GM12891 (cell line): ENCODE results near the gene AGBL1.

Experiments
- DNase-seq: peaks from one replicate; pipeline ENCODE4 v3.0.0; 2011; ENCODE audit warnings: low spot score; ENCODE audit not compliant: insufficient read length
- FAIRE-seq: peaks from 2 replicates; lab custom pipeline; 2011; peaks lifted over from hg19 to GRCh38; lab: Jason Lieb, UNC
- PAX5 ChIP-seq: IDR thresholded peaks from 2 replicates; pipeline ENCODE4 v1.6.1; 2011; ENCODE audit warnings: low read length, moderate library complexity, mild to moderate bottlenecking; ENCODE audit not compliant: insufficient read depth, severe bottlenecking
- POLR2A ChIP-seq: IDR thresholded peaks from 2 replicates; pipeline ENCODE4 v1.6.1; 2011; ENCODE audit warnings: low read depth, low read length, control low read depth
- POLR2AphosphoS5 ChIP-seq: IDR thresholded peaks from 2 replicates; pipeline ENCODE4 v1.6.1; 2011; ENCODE audit warnings: low read depth, low read length, control low read depth
- POU2F2 ChIP-seq: IDR thresholded peaks from 2 replicates; pipeline ENCODE4 v1.6.1; 2011; ENCODE audit warnings: low read depth, mild to moderate bottlenecking, control low read depth, low read length, moderate library complexity
- SPI1 ChIP-seq: IDR thresholded peaks from 2 replicates; pipeline ENCODE4 v1.6.1; 2011; ENCODE audit warnings: low read depth, low read length, control low read depth
- TAF1 ChIP-seq: IDR thresholded peaks from 2 replicates; pipeline ENCODE4 v1.6.1; 2011; ENCODE audit warnings: low read depth, low read length, control low read depth

The AGBL1 gene

DNA sequence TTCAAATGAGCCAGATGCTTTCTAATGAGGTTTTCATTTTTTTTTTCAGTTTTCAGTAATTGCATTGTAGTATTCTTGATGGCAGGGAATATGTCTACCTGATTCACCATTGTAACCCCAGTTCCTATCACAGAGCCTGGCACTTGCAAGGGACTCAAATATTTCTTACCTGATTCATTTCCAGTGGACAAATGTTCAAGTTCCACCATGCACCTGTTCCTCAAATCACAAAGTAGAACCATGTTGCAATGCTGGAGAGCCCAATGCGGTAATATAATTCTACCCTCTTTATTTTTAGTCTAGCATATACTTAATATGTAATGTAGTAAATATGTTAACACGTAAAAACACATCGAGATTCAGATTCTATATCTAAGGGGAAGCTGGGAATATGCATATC lies 722.6 kb downstream of the AGBL1 start:
- DNase-seq (no peak), FAIRE-seq (no peak)
- TF ChIP-seq POLR2A: no peak
- no peak for TF ChIP-seq SPI1
- TF ChIP-seq TAF1: no peak
- no peak for TF ChIP-seq PAX5
- no peak for TF ChIP-seq POLR2AphosphoS5
- TF ChIP-seq POU2F2: no peak

DNA sequence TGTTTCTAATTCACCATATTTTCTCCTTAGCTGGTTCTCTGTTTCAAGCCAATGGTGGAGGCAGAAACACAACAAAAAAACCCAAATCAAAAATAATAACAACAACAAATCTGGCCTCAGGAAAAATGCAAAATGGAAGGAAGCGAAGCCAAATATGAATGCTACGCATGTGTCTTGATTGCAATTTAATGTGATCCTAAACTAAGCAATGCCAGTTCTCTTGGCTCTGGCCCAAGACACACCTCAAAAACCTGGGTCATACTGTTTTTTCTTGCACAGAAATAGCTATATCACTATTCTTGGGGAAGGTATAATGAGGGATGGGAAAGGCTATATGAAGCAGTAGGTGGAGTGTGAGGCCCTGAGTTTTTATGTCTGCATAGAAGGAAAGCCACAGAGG lies 724.7 kb downstream of the AGBL1 start:
- DNase-seq (no peak), FAIRE-seq (no peak)
- TF ChIP-seq POU2F2 (no peak), TAF1 (no peak), SPI1 (no peak), PAX5 (no peak)

DNA sequence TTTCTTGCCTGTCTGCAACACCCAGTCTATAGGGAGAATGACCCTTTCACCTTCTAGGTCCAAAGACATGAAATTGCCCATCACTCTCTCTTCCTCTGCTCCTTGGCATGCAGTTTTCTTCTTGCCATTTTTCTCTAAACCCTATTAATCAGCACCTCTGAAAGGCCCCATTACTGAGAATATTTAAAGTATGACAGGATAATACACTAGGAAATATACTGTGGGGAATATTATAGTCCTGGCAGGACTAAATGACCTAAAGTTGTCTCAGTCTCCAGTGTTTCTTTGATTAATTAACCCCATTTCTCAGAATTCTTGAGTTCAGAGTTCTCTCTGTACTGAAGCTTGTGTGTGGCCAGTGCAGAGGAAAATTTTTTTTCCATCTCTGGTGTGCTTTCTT lies 730.7 kb downstream of the AGBL1 start:
- no peak for TF ChIP-seq TAF1
- TF ChIP-seq POU2F2: no peak
- no peak for TF ChIP-seq SPI1
- TF ChIP-seq PAX5: no peak
- TF ChIP-seq POLR2AphosphoS5: no peak
- TF ChIP-seq POLR2A: no peak
- DNase-seq (no peak), FAIRE-seq (no peak)

DNA sequence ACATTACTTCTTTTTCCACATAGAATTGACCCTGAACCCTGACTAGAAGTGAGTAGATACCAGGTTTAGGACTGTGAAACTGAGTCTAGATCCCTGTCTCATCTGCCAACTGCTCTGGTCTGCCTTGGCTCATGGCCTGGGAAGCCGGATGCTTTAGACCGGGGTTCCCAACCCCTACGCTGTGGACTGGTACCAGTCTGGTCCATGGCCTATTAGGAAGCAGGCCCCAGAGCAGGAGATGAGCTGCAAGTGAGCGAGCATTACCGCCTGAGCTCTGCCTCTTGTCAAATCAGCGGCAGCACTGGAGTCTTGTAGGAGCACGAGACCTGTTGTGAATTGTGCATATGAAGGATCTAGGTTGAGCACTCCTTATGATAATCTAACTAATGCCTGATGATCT lies 734.2 kb downstream of the AGBL1 start:
- FAIRE-seq (no peak), DNase-seq (no peak)
- TF ChIP-seq PAX5: no peak
- TF ChIP-seq POLR2AphosphoS5: no peak
- no peak for TF ChIP-seq SPI1
- TF ChIP-seq POU2F2: no peak
- TF ChIP-seq TAF1: no peak
- no peak for TF ChIP-seq POLR2A

DNA sequence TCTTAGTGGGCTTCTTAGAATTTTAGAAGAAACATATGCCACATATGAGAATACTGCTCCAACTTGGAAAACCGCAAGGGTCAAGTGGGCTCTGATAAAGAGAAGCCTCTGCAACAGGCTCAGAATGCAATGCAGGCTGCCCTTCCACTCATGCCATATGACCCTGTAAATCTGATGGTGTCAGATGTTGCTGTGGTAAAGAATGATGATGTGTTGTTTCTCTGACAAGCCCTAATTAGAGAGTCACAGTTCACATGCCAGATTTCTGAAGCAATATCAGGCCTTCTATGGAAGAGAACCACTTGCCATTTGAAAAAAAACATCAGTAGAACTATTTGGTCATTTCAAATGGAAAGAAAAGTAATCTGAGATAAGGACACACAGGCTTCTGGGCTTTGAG lies 749.6 kb downstream of the AGBL1 start:
- DNase-seq (no peak), FAIRE-seq (no peak)
- TF ChIP-seq SPI1 (no peak), POLR2A (no peak), POU2F2 (no peak), PAX5 (no peak), POLR2AphosphoS5 (no peak), TAF1 (no peak)

DNA sequence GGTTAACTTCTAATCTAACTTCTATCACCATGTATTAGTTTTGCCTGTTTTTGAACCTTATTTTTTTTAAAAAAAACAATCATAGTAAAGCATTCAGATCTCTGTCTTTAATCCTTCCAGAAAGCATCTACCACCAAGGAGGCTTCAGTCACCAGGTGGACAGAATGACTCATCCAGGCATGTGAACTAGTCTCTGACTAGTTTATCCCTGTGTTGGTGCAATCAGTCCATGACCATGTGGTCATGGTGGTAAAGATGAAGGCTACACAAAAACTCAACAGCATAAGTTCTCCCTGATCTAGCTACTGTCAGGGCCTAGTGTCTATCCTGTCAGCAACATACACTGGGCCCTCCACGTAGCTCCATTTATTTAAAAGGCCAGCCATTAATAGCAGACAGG lies 750.6 kb downstream of the AGBL1 start:
- DNase-seq: no peak
- FAIRE-seq: no peak

DNA sequence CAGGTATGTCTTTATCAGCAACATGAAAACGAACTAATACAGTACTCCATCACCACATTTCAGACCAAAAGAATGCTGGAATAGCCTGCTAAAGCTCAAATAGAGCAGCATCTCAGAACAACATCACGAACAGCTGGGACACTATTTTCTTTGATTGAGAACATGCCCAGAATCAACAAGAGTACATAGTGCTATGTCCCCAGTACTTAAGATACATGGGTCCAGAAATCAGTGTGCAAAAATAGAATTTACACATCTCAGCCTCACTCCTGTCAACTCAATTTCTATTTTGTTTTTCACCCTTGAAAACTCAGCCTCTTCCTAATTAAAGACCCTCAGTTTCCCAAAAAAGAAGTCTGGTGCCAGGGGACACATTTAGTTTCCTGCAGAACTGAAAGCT lies 753.9 kb downstream of the AGBL1 start:
- FAIRE-seq (no peak), DNase-seq (no peak)
- TF ChIP-seq POLR2A (no peak), SPI1 (no peak), TAF1 (no peak), PAX5 (no peak), POLR2AphosphoS5 (no peak), POU2F2 (no peak)

More for the DNA sequence above, 750.6 kb downstream of the AGBL1 start:
- TF ChIP-seq PAX5: no peak
- no peak for TF ChIP-seq POLR2A
- no peak for TF ChIP-seq POU2F2
- no peak for TF ChIP-seq SPI1
- no peak for TF ChIP-seq POLR2AphosphoS5
- TF ChIP-seq TAF1: no peak

DNA sequence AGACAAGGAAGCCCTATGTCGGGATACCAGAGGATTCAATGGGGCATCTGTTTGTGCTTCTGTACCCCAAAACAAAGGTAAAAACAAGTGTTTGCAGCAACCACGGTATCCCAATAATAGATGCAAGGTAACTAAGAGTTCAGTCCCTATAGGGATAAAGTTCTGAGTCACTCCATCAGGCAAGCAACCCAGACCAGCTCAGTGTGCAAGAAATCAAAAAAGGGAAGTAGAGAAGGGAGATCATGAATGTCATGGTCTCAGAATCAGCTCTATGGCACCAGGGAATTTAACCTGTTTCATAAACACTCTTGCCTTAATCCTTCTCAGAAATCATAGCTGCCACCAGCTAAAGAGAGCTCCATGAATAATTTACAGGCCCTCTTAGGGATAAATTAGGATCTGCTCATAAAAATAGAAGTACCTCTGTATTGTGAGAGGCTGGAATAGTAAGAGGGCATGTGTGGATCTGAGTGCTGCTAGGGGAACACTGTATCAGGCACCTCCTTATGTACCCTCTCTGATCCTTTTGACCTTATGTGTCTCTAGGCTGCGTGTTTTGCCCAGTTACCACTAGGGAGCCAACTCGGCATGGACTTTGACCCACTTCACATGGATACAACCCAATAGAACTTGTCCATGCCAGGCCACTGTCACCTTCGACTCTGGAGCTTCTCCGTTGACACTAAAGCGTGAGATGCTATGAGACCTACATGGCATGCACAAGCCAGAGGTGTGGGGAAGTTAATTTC lies 754.6 kb downstream of the AGBL1 start:
- no peak for FAIRE-seq
- no peak for DNase-seq
- TF ChIP-seq POLR2AphosphoS5 (no peak), TAF1 (no peak), POU2F2 (no peak), POLR2A (no peak), PAX5 (no peak), SPI1 (no peak)

DNA sequence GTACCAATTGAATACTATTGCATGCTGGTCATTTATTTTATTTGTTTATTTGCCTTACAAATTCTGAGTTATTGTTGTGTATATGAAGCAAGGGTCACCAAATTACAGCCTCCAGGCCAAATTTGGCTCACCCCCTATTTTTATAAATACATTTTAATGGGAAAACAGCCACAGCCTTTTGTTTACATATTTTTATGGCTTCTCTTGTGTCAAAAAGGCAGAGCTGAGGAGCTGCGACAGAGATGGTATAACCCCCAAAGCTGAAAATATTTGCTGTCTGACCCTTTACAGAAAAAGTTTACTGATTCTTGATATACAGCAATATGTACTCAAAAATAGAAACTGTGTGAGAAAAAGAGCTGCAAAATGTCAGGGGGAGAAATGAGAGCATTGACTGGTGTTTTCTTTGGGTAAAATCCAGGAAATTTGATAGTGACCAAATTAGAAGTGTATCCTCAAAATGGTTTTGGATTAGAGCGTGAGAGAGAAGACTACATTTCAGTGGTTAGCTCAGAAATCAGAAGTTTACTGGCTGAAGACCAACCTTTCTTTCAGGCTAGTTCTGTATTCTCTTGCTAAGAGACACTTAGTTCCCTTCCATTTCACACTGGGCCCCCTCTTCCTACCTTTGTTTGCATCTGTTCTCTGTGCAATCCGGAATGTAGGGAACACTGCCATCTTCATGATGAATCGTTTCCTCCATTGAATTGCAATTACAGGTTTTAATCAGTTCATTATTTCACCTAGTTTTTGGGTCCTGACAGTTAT lies 757.8 kb downstream of the AGBL1 start:
- DNase-seq (no peak), FAIRE-seq (no peak)
- TF ChIP-seq POLR2AphosphoS5 (no peak), PAX5 (no peak), SPI1 (no peak), TAF1 (no peak), POU2F2 (no peak), POLR2A (no peak)
